Thymus (tissue), 14 donors: Measurements from ENCODE around the gene NXF1. TPM values are rescaled to one million over a fixed set of nuclear protein-coding genes. Genes with fewer than 3 reads are reported as not detected.
A peak's percentile ranks its signal among the peaks of the same experiment; 100 is the strongest.

Source experiments
- DNase-seq, 9 donors: peaks; one replicate each; pipeline ENCODE4 v3.0.0-alpha.2; 2013; ENCODE audit warnings: low spot score in 9 of 9, low read depth in 6 of 9, missing footprints in 1 of 9
- H3K27ac ChIP-seq, 2 donors: one replicate each; pipeline ENCODE4 v1.5.1; 2013; ENCODE audit warnings: control low read depth in 1 of 2, low read depth in 1 of 2, low read length in 1 of 2, mild to moderate bottlenecking in 1 of 2, moderate library complexity in 1 of 2
- H3K27me3 ChIP-seq, 2 donors: one replicate each; pipeline ENCODE4 v1.5.1; 2013; ENCODE audit warnings: low read length in 1 of 2; ENCODE audit not compliant: control insufficient read depth in 2 of 2, insufficient read depth in 1 of 2
- H3K36me3 ChIP-seq, 2 donors: one replicate each; pipeline ENCODE4 v1.5.1; 2013; ENCODE audit warnings: low read length in 1 of 2, mild to moderate bottlenecking in 1 of 2, moderate library complexity in 1 of 2; ENCODE audit not compliant: control insufficient read depth in 2 of 2, insufficient read depth in 2 of 2
- H3K4me1 ChIP-seq, 2 donors: one replicate each; pipeline ENCODE4 v1.5.1; 2013; ENCODE audit warnings: low read length in 2 of 2; ENCODE audit not compliant: control insufficient read depth in 2 of 2, insufficient read depth in 2 of 2
- H3K4me3 ChIP-seq, 2 donors: one replicate each; pipeline ENCODE4 v1.5.1; 2013; ENCODE audit warnings: low read length in 2 of 2, control low read depth in 1 of 2, mild to moderate bottlenecking in 1 of 2
- H3K9me3 ChIP-seq, 2 donors: one replicate each; pipeline ENCODE4 v1.5.1; 2013; ENCODE audit warnings: low read length in 1 of 2, mild to moderate bottlenecking in 1 of 2; ENCODE audit not compliant: control insufficient read depth in 2 of 2, insufficient read depth in 1 of 2
- WGBS: extraction: QIAGEN DNeasy Blood & Tissue Kit; methylation state at CpG from one replicate; pipeline ENCODE4 v1.1.7; 2013; 5-methylcytosine and 5-hydroxymethylcytosine counted together
- long read RNA-seq, 10 donors: transcript quantifications; one replicate each; lab custom pipeline, GENCODE V29; 2026
- polyA plus RNA-seq: library from polyadenylated mRNA; stranded (reverse); fragments of 200-250 nt; gene quantifications from one replicate; pipeline ENCODE4 v1.2.3, GENCODE V29; 2013
- total RNA-seq: library from RNA; stranded (reverse); fragments of 120-200 nt; gene quantifications from one replicate; pipeline ENCODE4 v1.2.4, GENCODE V29; 2013
- donor health status: healthy.

NXF1 gene
- total RNA-seq (34.4 TPM), polyA plus RNA-seq (186 TPM)
- long read RNA-seq, donor 1, full-length matches to known transcripts = 2 of 2 reads
- long read RNA-seq, donor 1, partial matches to known transcripts = 0 of 2 reads
- long read RNA-seq, donor 1, other reads (novel, unspliced or antisense) = 0 of 2 reads
- long read RNA-seq, donor 2 = 0 reads
- long read RNA-seq, donor 3, full-length matches to known transcripts = 15 of 37 reads
- long read RNA-seq, donor 3, partial matches to known transcripts = 22 of 37 reads
- long read RNA-seq, donor 3, other reads (novel, unspliced or antisense) = 0 of 37 reads
- long read RNA-seq, donor 4, full-length matches to known transcripts = 4 of 4 reads
- long read RNA-seq, donor 4, partial matches to known transcripts = 0 of 4 reads
- long read RNA-seq, donor 4, other reads (novel, unspliced or antisense) = 0 of 4 reads
- long read RNA-seq, donor 5, full-length matches to known transcripts = 15 of 35 reads
- long read RNA-seq, donor 5, partial matches to known transcripts = 20 of 35 reads
- long read RNA-seq, donor 5, other reads (novel, unspliced or antisense) = 0 of 35 reads
- long read RNA-seq, donor 6, full-length matches to known transcripts = 8 of 8 reads
- long read RNA-seq, donor 6, partial matches to known transcripts = 0 of 8 reads
- long read RNA-seq, donor 6, other reads (novel, unspliced or antisense) = 0 of 8 reads
- long read RNA-seq, donor 7, transcript NXF1-201 (21 exons, 2,346 nt) = major isoform, 8 of 11 reads
- long read RNA-seq, donor 7, partial matches to known transcripts = 0 of 11 reads
- long read RNA-seq, donor 7, other reads (novel, unspliced or antisense) = 0 of 11 reads
- long read RNA-seq, donor 8, full-length matches to known transcripts = 5 of 12 reads
- long read RNA-seq, donor 8, partial matches to known transcripts = 7 of 12 reads
- long read RNA-seq, donor 8, other reads (novel, unspliced or antisense) = 0 of 12 reads
- long read RNA-seq, donor 9, full-length matches to known transcripts = 6 of 6 reads
- long read RNA-seq, donor 9, partial matches to known transcripts = 0 of 6 reads
- long read RNA-seq, donor 9, other reads (novel, unspliced or antisense) = 0 of 6 reads
- long read RNA-seq, donor 10, full-length matches to known transcripts = 5 of 10 reads
- long read RNA-seq, donor 10, partial matches to known transcripts = 5 of 10 reads
- long read RNA-seq, donor 10, other reads (novel, unspliced or antisense) = 0 of 10 reads

- Histone ChIP-seq H3K36me3 (peaks cover 34 to 37% of the 10 kb centered on the region in 2 donors), H3K4me1 (peaks cover 8 to 22% of the 10 kb centered on the region in 2 donors), H3K4me3 (peak within 1 kb of the TSS; percentile 80 to 89), H3K9me3 (peaks cover 0 to 3% of the 10 kb centered on the region in 2 donors), H3K27ac (peak within 1 kb of the TSS; percentile 88 to 94), H3K27me3 (no peaks in the 10 kb centered on the region)
- peak; percentile 83 to 99 (median 95) for DNase-seq
- under 1% methylated on average over 77 of the region's 77 CpGs for WGBS
Observed at GRCh38 chr11:62805076-62805892, at the start of gene NXF1. TSS of gene NXF1 (minus strand) at chr11:62805440. CDS start at chr11:62805356, 84 bp downstream.

GRCh38 chr11:62854013-62854824 lies 49.0 kb upstream of the NXF1 start:
- Histone ChIP-seq H3K9me3 (no peaks in the 10 kb centered on the region), H3K36me3 (peaks cover 27 to 40% of the 10 kb centered on the region in 2 donors), H3K4me3 (peak overlapping the region; percentile 55 to 91), H3K27ac (peak overlapping the region in 1 of 2 donors; percentile 84), H3K27me3 (no peaks in the 10 kb centered on the region), H3K4me1 (peaks cover 17 to 30% of the 10 kb centered on the region in 2 donors)
- WGBS = 11% methylated on average over 8 of the region's 8 CpGs
- DNase-seq = no peak

GRCh38 chr11:62853279-62853965 lies 48.2 kb upstream of the NXF1 start:
- DNase-seq = no peak
- Histone ChIP-seq H3K9me3 (no peaks in the 10 kb centered on the region), H3K36me3 (peaks cover 27 to 40% of the 10 kb centered on the region in 2 donors), H3K27me3 (no peaks in the 10 kb centered on the region), H3K27ac (peak overlapping the region in 1 of 2 donors; percentile 84), H3K4me3 (peak overlapping the region; percentile 55 to 91), H3K4me1 (peaks cover 17 to 30% of the 10 kb centered on the region in 2 donors)
- 65% methylated on average over 7 of the region's 7 CpGs for whole genome bisulfite sequencing

DNA sequence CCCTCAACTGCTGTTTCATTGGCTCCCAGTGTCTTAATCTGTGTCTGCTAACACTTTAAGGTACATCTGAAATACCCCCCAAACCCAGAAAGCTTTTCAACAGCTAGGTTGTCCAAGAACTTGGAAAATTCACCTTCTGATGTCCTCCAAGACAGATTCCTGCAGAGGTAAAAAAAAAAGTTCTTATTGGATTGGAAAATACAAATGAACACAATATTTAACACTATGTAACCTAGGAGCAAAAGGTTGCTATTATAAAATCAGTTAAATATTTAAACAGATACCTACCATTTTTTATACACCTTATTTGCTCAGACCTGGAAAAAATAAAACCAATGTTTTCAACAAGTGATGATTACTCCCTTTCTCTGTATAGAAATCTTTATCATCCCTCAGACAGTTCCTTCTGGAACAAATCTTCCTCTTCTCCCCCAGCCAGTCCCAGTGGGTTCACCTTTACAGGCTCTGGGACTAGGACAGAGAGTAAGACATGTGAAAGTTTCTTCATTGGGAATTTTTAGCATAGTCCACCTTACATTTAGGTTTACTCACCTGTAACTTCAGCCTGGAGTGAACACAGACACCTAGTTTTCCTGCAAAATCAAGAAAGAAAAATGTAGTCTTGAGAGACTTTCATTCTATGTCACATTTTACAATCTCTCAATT lies 47.4 kb upstream of the NXF1 start:
- H3K27me3 ChIP-seq = no peaks in the 10 kb centered on the region
- peak overlapping the region in 1 of 2 donors; percentile 55 for H3K4me3 ChIP-seq
- peaks cover 27 to 40% of the 10 kb centered on the region in 2 donors for H3K36me3 ChIP-seq
- H3K27ac ChIP-seq = peak overlapping the region in 1 of 2 donors; percentile 41
- peaks cover 16 to 27% of the 10 kb centered on the region in 2 donors for H3K4me1 ChIP-seq
- H3K9me3 ChIP-seq = no peaks in the 10 kb centered on the region
- no peak for DNase-seq

- Histone ChIP-seq H3K4me3 (no peak overlapping the region), H3K27me3 (no peaks in the 10 kb centered on the region), H3K27ac (no peak overlapping the region), H3K4me1 (peaks cover 14 to 20% of the 10 kb centered on the region in 2 donors), H3K9me3 (no peaks in the 10 kb centered on the region), H3K36me3 (peaks cover 27 to 40% of the 10 kb centered on the region in 2 donors)
- no peak for DNase-seq
- WGBS = 86% methylated on average over 3 of the region's 3 CpGs
Observed at GRCh38 chr11:62851807-62852522, 46.7 kb upstream of the NXF1 start.

DNA sequence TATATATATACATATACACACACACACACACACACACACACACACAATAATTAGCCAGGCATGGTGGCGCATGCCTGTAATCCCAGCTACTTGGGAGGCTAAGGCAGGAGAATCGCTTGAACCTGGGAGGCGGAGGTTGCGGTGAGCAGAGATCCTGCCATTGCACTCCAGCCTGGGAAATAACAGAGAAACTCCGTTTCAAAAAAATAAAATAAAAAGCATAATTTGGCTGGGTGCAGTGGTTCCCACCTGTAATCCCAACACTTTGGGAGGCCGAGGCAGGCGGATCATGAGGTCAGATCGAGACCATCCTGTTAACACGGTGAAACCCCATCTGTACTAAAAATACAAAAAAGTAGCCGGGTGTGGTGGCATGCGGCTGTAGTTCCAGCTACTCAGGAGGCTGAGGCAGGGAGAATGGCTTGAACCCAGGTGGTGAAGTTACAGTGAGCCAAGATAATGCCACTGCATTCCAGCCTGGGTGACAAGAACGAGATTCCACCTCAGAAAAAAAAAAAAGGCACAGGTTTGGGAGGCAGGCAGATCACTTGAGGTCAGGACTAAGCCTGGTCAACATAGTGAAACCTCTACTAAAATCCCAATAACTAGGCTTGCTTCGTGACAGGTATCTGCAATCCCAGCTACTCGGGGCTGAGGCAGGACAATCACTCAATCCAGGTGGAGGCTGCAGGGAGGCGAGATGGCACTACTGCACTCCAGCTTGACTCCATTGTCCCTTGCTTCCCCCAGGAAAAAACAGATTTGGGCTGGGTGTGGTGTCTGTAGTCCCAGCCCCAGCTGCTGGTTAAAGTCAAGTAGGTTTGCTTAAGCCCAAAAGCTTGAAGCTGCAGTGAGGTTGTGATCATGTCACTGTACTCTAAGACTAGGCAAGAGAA lies 45.9 kb upstream of the NXF1 start:
- H3K27ac ChIP-seq = peak overlapping the region; percentile 14 to 62
- no peaks in the 10 kb centered on the region for H3K9me3 ChIP-seq
- 87% methylated on average over 15 of the region's 15 CpGs for WGBS
- no peaks in the 10 kb centered on the region for H3K27me3 ChIP-seq
- peaks cover 27 to 40% of the 10 kb centered on the region in 2 donors for H3K36me3 ChIP-seq
- H3K4me1 ChIP-seq = peaks cover 11 to 13% of the 10 kb centered on the region in 2 donors
- no peak overlapping the region for H3K4me3 ChIP-seq
- no peak for DNase-seq
